Measurements from ENCODE around the gene GLP1R.

The GLP1R gene

GRCh38 chr6:39050453-39051112 is 2.0 kb downstream of the GLP1R start:
- ChIA-PET POLR2A (no interaction called here), CTCF (interaction anchor here (0.7 to 1.2 kb wide), 6 partner anchors 9 to 116 kb away, joined by 3 to 9 read pairs (median 4); no protein-coding TSS in a partner anchor)
- H3K27ac ChIP-seq (ENCODE audit: extremely low read depth, low read depth, low read length): no peak overlapping the region
- no peaks in the 10 kb centered on the region for H3K36me3 ChIP-seq (ENCODE audit: control insufficient read depth in 2 of 2, insufficient read depth in 1 of 2, low read length in 2 of 2)
- H3K4me1 ChIP-seq (ENCODE audit: control insufficient read depth, insufficient read depth, low read length): no peaks in the 10 kb centered on the region
- no peaks in the 10 kb centered on the region for H3K9me3 ChIP-seq (ENCODE audit: control insufficient read depth, insufficient read depth, low read depth, low read length)
- no peak for TF ChIP-seq HOXD13 (CRISPR knock-in tag; IDR thresholded peaks at IDR 0.05; ENCODE audit: borderline replicate concordance)
- no peak for TF ChIP-seq ZNF660 (tag by site-specific recombination; IDR thresholded peaks at IDR 0.05)
- no peak for TF ChIP-seq ZNF398 (tag by site-specific recombination; IDR thresholded peaks at IDR 0.05)
- no peak for TF ChIP-seq ZNF776 (tag by site-specific recombination; IDR thresholded peaks at IDR 0.05; ENCODE audit: borderline replicate concordance)
- no peak for TF ChIP-seq ZSCAN18 (tag by site-specific recombination; IDR thresholded peaks at IDR 0.05)
- no peak for TF ChIP-seq HOXC10 (CRISPR knock-in tag; IDR thresholded peaks at IDR 0.05)
- no peak for TF ChIP-seq ZNF624 (tag by site-specific recombination; IDR thresholded peaks at IDR 0.05)
- no peak for TF ChIP-seq ZNF112 (tag by site-specific recombination; IDR thresholded peaks at IDR 0.05)
- TF ChIP-seq ZNF664 (tag by site-specific recombination; IDR thresholded peaks at IDR 0.05): no peak
- no peak for TF ChIP-seq SCRT1 (tag by site-specific recombination; IDR thresholded peaks at IDR 0.05; ENCODE audit: borderline replicate concordance)
- no peak for TF ChIP-seq ZNF704 (tag by site-specific recombination; IDR thresholded peaks at IDR 0.05)
- TF ChIP-seq ZNF571 (tag by site-specific recombination; IDR thresholded peaks at IDR 0.05): no peak
- TF ChIP-seq ZBTB8A (tag by site-specific recombination; IDR thresholded peaks at IDR 0.05): no peak
- no peak for TF ChIP-seq ZNF830 (tag by site-specific recombination; IDR thresholded peaks at IDR 0.05; ENCODE audit: low read depth)
- no peak for TF ChIP-seq ZNF280C (tag by site-specific recombination; IDR thresholded peaks at IDR 0.05)
- no peak for TF ChIP-seq GFI1B (tag by site-specific recombination; IDR thresholded peaks at IDR 0.05)
- TF ChIP-seq RBAK (tag by site-specific recombination; IDR thresholded peaks at IDR 0.05): no peak
- TF ChIP-seq ZNF133 (tag by site-specific recombination; IDR thresholded peaks at IDR 0.05): no peak
- TF ChIP-seq ZBTB10 (tag by site-specific recombination; IDR thresholded peaks at IDR 0.05): no peak
- no peak overlapping the region for H3K4me3 ChIP-seq (ENCODE audit: low read depth, low read length)

All from HEK293 (cell line).